Gastroesophageal sphincter (tissue), 3 donors: Measurements from ENCODE around the gene C4orf46.

Source experiments
- EP300 ChIP-seq: sonication (generic); formaldehyde crosslinking; IDR thresholded peaks from one replicate; pipeline ENCODE4 v1.6.1; 2017; ENCODE audit warnings: antibody characterized with exemption, mild to moderate bottlenecking
- POLR2A ChIP-seq, 2 donors: fragments of 450-650 bp; IDR thresholded peaks; one replicate each; pipeline ENCODE4 v1.6.1; 2017; ENCODE audit warnings: antibody characterized with exemption in 2 of 2, mild to moderate bottlenecking in 2 of 2, moderate library complexity in 1 of 2
- TF ChIP-seq, protein P1 (sequence below), 4 experiments: fragments of 200-600 bp in 2 of 4; fragments of 450-650 bp in 2 of 4; sonication (generic) in 1 of 4; IDR thresholded peaks; one replicate each; pipeline ENCODE4 v1.5.1; 2017 to 2019; ENCODE audit warnings: antibody characterized with exemption in 4 of 4, mild to moderate bottlenecking in 2 of 4, moderate library complexity in 2 of 4

DNA sequence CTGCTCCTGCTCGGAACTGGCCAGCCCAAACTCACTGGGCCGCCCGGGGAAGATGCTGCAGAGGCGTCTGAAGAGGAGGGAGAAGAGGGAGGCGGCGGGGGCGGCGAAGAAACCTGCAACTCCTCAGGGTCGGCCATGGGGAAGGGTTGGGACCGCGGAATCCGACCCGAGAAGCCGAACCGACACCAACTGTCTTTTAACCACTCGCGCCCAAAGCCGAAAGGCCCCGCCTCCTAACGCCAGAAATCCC is at the start of gene C4orf46:
- TF ChIP-seq EP300 = no peak
- TF ChIP-seq, protein P1, sequence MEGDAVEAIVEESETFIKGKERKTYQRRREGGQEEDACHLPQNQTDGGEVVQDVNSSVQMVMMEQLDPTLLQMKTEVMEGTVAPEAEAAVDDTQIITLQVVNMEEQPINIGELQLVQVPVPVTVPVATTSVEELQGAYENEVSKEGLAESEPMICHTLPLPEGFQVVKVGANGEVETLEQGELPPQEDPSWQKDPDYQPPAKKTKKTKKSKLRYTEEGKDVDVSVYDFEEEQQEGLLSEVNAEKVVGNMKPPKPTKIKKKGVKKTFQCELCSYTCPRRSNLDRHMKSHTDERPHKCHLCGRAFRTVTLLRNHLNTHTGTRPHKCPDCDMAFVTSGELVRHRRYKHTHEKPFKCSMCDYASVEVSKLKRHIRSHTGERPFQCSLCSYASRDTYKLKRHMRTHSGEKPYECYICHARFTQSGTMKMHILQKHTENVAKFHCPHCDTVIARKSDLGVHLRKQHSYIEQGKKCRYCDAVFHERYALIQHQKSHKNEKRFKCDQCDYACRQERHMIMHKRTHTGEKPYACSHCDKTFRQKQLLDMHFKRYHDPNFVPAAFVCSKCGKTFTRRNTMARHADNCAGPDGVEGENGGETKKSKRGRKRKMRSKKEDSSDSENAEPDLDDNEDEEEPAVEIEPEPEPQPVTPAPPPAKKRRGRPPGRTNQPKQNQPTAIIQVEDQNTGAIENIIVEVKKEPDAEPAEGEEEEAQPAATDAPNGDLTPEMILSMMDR (IDR thresholded peaks at IDR 0.05) = no peak
- TF ChIP-seq POLR2A (IDR thresholded peaks at IDR 0.05) = no peak
